H9 (cell line): Measurements from ENCODE around the gene TMTC2. TPM values are rescaled to one million over a fixed set of nuclear protein-coding genes. Genes with fewer than 3 reads are reported as not detected.

Source experiments
- DNase-seq: peaks from one replicate; pipeline ENCODE4 v3.0.0-alpha.2; 2017
- H2AFZ ChIP-seq: one replicate; pipeline ENCODE4 v1.6.1; 2013; ENCODE audit warnings: mild to moderate bottlenecking, low read length, control low read depth, moderate library complexity
- H2AK5ac ChIP-seq: 2 replicates; pipeline ENCODE4 v1.6.1; 2013; ENCODE audit warnings: low read length, control low read depth, mixed read lengths; ENCODE audit not compliant: insufficient read length
- H2BK120ac ChIP-seq: one replicate; pipeline ENCODE4 v1.6.1; 2013; ENCODE audit warnings: low read depth, mild to moderate bottlenecking, low read length, control low read depth, inconsistent platforms; ENCODE audit not compliant: poor library complexity, severe bottlenecking
- H2BK12ac ChIP-seq: 2 replicates; pipeline ENCODE4 v1.6.1; 2013; ENCODE audit warnings: low read length, control low read depth, mixed read lengths, low read depth; ENCODE audit not compliant: insufficient read length
- H2BK15ac ChIP-seq: 2 replicates; pipeline ENCODE4 v1.6.1; 2013; ENCODE audit warnings: low read depth, low read length, control low read depth
- H2BK20ac ChIP-seq: one replicate; pipeline ENCODE4 v1.6.1; 2013; ENCODE audit warnings: low read depth, mild to moderate bottlenecking, low read length, control low read depth, inconsistent platforms; ENCODE audit not compliant: poor library complexity, severe bottlenecking
- H2BK5ac ChIP-seq: 2 replicates; pipeline ENCODE4 v1.6.1; 2013; ENCODE audit warnings: low read length, control low read depth, mixed read lengths; ENCODE audit not compliant: insufficient read length
- H3K14ac ChIP-seq: 2 replicates; pipeline ENCODE4 v1.6.1; 2013; ENCODE audit warnings: low read length, control low read depth; ENCODE audit not compliant: insufficient read depth
- H3K18ac ChIP-seq: 2 replicates; pipeline ENCODE4 v1.6.1; 2013; ENCODE audit warnings: low read depth, mild to moderate bottlenecking, mixed read lengths, low read length, control low read depth; ENCODE audit not compliant: insufficient read length
- H3K23ac ChIP-seq: 2 replicates; pipeline ENCODE4 v1.6.1; 2013; ENCODE audit warnings: low read length, control low read depth, mixed read lengths, low read depth; ENCODE audit not compliant: insufficient read length
- H3K23me2 ChIP-seq: 2 replicates; pipeline ENCODE4 v1.6.1; 2013; ENCODE audit warnings: low read depth, mild to moderate bottlenecking, mixed read lengths, low read length, control low read depth; ENCODE audit not compliant: insufficient read length, poor library complexity, severe bottlenecking
- H3K27ac ChIP-seq: 2 replicates; pipeline ENCODE4 v1.5.1; 2013; ENCODE audit warnings: low read length, control low read depth, mixed read lengths, low read depth; ENCODE audit not compliant: insufficient read length
- H3K27me3 ChIP-seq: 2 replicates; pipeline ENCODE4 v1.6.1; 2013; ENCODE audit warnings: low read length, control low read depth, inconsistent platforms; ENCODE audit not compliant: insufficient read depth
- H3K4ac ChIP-seq: 2 replicates; pipeline ENCODE4 v1.6.1; 2013; ENCODE audit warnings: low read depth, mild to moderate bottlenecking, control low read depth, inconsistent platforms, low read length, moderate library complexity
- H3K4me1 ChIP-seq: 2 replicates; pipeline ENCODE4 v1.6.1; 2013; ENCODE audit warnings: low read length, control low read depth, inconsistent platforms; ENCODE audit not compliant: insufficient read depth
- H3K4me2 ChIP-seq: 2 replicates; pipeline ENCODE4 v1.6.1; 2013; ENCODE audit warnings: low read length, control low read depth, mixed read lengths; ENCODE audit not compliant: insufficient read length, insufficient read depth
- H3K56ac ChIP-seq: 2 replicates; pipeline ENCODE4 v1.6.1; 2013; ENCODE audit warnings: low read depth, mild to moderate bottlenecking, mixed read lengths, low read length, control low read depth; ENCODE audit not compliant: insufficient read length
- H3K79me1 ChIP-seq: 2 replicates; pipeline ENCODE4 v1.6.1; 2013; ENCODE audit warnings: low read depth, mild to moderate bottlenecking, moderate library complexity, low read length, control low read depth, inconsistent platforms; ENCODE audit not compliant: insufficient read depth, poor library complexity, severe bottlenecking
- H3K79me2 ChIP-seq: 2 replicates; pipeline ENCODE4 v1.6.1; 2013; ENCODE audit warnings: low read length, control low read depth, inconsistent platforms; ENCODE audit not compliant: insufficient read depth
- H3K9ac ChIP-seq: 2 replicates; pipeline ENCODE4 v1.6.1; 2013; ENCODE audit warnings: low read length, control low read depth, mixed read lengths; ENCODE audit not compliant: insufficient read length; ENCODE audit errors: extremely low read depth
- H3K9me3 ChIP-seq: one replicate; pipeline ENCODE4 v1.6.1; 2013; ENCODE audit warnings: low read depth, low read length, inconsistent platforms; ENCODE audit not compliant: control insufficient read depth
- H3T11ph ChIP-seq: one replicate; pipeline ENCODE4 v1.6.1; 2013; ENCODE audit warnings: mild to moderate bottlenecking, low read length, control low read depth, inconsistent platforms
- H4K20me1 ChIP-seq: one replicate; pipeline ENCODE4 v1.6.1; 2013; ENCODE audit not compliant: control insufficient read depth, insufficient read length, insufficient read depth
- H4K5ac ChIP-seq: 2 replicates; pipeline ENCODE4 v1.6.1; 2013; ENCODE audit warnings: low read depth, mild to moderate bottlenecking, mixed read lengths, low read length, control low read depth; ENCODE audit not compliant: insufficient read length
- H4K8ac ChIP-seq: replicated peaks from 2 replicates; pipeline ENCODE4 v1.6.1; 2013; ENCODE audit warnings: low read length, control low read depth, mixed read lengths, low read depth; ENCODE audit not compliant: insufficient read length
- H4K91ac ChIP-seq: 2 replicates; pipeline ENCODE4 v1.6.1; 2013; ENCODE audit warnings: low read depth, mild to moderate bottlenecking, moderate library complexity, mixed read lengths, low read length, control low read depth; ENCODE audit not compliant: insufficient read length
- H3K27ac Mint-ChIP-seq, 3 experiments: 2 replicates in 2 of 3; 3 replicates in 1 of 3; pipeline ENCODE4 v1.8.0; 2020 to 2021; ENCODE audit warnings: mixed read lengths in 3 of 3, mild to moderate bottlenecking in 1 of 3, moderate library complexity in 1 of 3
- H3K27me3 Mint-ChIP-seq: 2 replicates; pipeline ENCODE4 v1.8.0; 2021; ENCODE audit warnings: low read depth, mild to moderate bottlenecking, moderate library complexity, mixed read lengths
- H3K36me3 Mint-ChIP-seq, 3 experiments: 2 replicates in 2 of 3; 3 replicates in 1 of 3; pipeline ENCODE4 v1.8.0; 2020 to 2021; ENCODE audit warnings: low read depth in 3 of 3, mixed read lengths in 3 of 3; ENCODE audit not compliant: insufficient read depth in 1 of 3
- H3K4me1 Mint-ChIP-seq, 2 experiments: 2 replicates each; pipeline ENCODE4 v1.8.0; 2020; ENCODE audit warnings: mixed read lengths in 2 of 2
- H3K4me3 Mint-ChIP-seq, 2 experiments: 2 replicates in 1 of 2; 3 replicates in 1 of 2; pipeline ENCODE4 v1.8.0; 2020 to 2021; ENCODE audit warnings: mild to moderate bottlenecking in 2 of 2, mixed read lengths in 2 of 2, moderate library complexity in 1 of 2
- H3K9me3 Mint-ChIP-seq, 2 experiments: 2 replicates in 1 of 2; 3 replicates in 1 of 2; pipeline ENCODE4 v1.8.0; 2020; ENCODE audit warnings: mild to moderate bottlenecking in 2 of 2, mixed read lengths in 2 of 2, moderate library complexity in 1 of 2
- WGBS: extraction: QIAGEN DNeasy Blood & Tissue Kit; methylation state at CpG from one replicate; pipeline ENCODE4 v1.1.7; 2013; ENCODE audit warnings: missing lambda C conversion rate, low lambda C conversion rate, mixed read lengths; ENCODE audit not compliant: insufficient read length; ENCODE audit errors: extremely low coverage; 5-methylcytosine and 5-hydroxymethylcytosine counted together
- total RNA-seq: library from RNA; stranded (reverse); gene quantifications from 2 replicates; pipeline ENCODE4 v1.2.1, GENCODE V29; 2021
- TF ChIP-seq, protein P1 (sequence below): fragments of 200-600 bp; sonication (generic); conservative IDR thresholded peaks from 3 replicates; pipeline ENCODE4 v1.8.0; 2021; ENCODE audit warnings: antibody characterized with exemption, mild to moderate bottlenecking

Gene TMTC2
- total RNA-seq, 1 experiment from 2014 or later = 3.1 TPM

DNA sequence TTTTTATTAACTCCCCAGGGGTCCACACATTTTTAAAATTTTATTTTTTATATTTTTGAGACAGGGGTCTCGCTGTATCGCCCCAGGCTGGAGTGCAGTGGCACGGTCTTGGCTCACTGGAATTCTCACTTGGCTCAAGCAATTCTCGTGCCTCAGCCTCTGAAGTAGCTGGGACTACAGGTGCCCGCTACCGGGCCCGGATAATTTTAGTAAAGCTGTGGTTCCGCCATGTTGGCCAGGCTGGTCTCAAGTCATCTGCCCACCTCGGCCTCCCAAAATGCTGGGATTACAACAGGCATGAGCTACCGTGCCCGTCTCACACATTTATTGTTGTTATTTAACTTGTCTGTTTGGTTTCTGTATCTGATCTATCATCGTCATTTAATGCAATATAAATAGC, 307.4 kb downstream of the TMTC2 start:
- Histone ChIP-seq H3K56ac (no peak overlapping the region), H3K79me1 (no peaks in the 10 kb centered on the region), H3K9me3 (no peaks in the 10 kb centered on the region), H3K14ac (no peak overlapping the region), H2BK12ac (no peak overlapping the region), H3K9ac (no peak overlapping the region), H2BK20ac (no peak overlapping the region), H3K79me2 (no peaks in the 10 kb centered on the region), H2BK15ac (no peak overlapping the region), H3K4me1 (no peaks in the 10 kb centered on the region), H2BK5ac (no peak overlapping the region), H3K4ac (no peak overlapping the region), H2AFZ (no peak overlapping the region), H3K27me3 (no peaks in the 10 kb centered on the region), H2AK5ac (no peak overlapping the region), H4K5ac (no peak overlapping the region), H3K4me2 (no peak overlapping the region), H3K23ac (no peak overlapping the region), H3K27ac (no peak overlapping the region), H2BK120ac (no peak overlapping the region), H4K20me1 (no peaks in the 10 kb centered on the region), H3T11ph (no peak overlapping the region), H3K18ac (no peak overlapping the region), H4K91ac (no peak overlapping the region), H4K8ac (no peak overlapping the region), H3K23me2 (no peaks in the 10 kb centered on the region)
- Mint-ChIP-seq H3K9me3 (no peaks in the 10 kb centered on the region; a peak in 1 of 5 replicates), H3K27ac (no peak overlapping the region), H3K36me3 (peaks cover under 1 to 2% (median 2%) of the 10 kb centered on the region in 3 experiments; a peak in 6 of 7 replicates), H3K4me1 (no peaks in the 10 kb centered on the region), H3K4me3 (no peak overlapping the region), H3K27me3 (no peaks in the 10 kb centered on the region)
- TF ChIP-seq, protein P1, sequence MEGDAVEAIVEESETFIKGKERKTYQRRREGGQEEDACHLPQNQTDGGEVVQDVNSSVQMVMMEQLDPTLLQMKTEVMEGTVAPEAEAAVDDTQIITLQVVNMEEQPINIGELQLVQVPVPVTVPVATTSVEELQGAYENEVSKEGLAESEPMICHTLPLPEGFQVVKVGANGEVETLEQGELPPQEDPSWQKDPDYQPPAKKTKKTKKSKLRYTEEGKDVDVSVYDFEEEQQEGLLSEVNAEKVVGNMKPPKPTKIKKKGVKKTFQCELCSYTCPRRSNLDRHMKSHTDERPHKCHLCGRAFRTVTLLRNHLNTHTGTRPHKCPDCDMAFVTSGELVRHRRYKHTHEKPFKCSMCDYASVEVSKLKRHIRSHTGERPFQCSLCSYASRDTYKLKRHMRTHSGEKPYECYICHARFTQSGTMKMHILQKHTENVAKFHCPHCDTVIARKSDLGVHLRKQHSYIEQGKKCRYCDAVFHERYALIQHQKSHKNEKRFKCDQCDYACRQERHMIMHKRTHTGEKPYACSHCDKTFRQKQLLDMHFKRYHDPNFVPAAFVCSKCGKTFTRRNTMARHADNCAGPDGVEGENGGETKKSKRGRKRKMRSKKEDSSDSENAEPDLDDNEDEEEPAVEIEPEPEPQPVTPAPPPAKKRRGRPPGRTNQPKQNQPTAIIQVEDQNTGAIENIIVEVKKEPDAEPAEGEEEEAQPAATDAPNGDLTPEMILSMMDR = no peak
- no peak for DNase-seq
- no CpG with 5 or more reads among the region's 12 CpGs for WGBS
